Immature natural killer cell (primary cell): Measurements from ENCODE around the gene SOAT2. TPM values are rescaled to one million over a fixed set of nuclear protein-coding genes. Genes with fewer than 3 reads are reported as not detected.

Experiments used
- DNase-seq, 3 donors: peaks; one replicate each; pipeline ENCODE4 v3.0.0; 2022; ENCODE audit warnings: mixed read lengths in 1 of 3
- H3K27ac Mint-ChIP-seq, 6 donors: one replicate each; pipeline ENCODE4 v1.8.0; 2020; ENCODE audit warnings: mixed read lengths in 6 of 6, mild to moderate bottlenecking in 5 of 6, inconsistent platforms in 4 of 6, moderate library complexity in 3 of 6
- H3K27me3 Mint-ChIP-seq, 3 donors: one replicate each; pipeline ENCODE4 v1.8.0; 2020 to 2021; ENCODE audit warnings: low read depth in 3 of 3, mild to moderate bottlenecking in 3 of 3, mixed read lengths in 3 of 3, moderate library complexity in 3 of 3, inconsistent platforms in 1 of 3
- H3K36me3 Mint-ChIP-seq, 3 donors: one replicate each; pipeline ENCODE4 v1.8.0; 2020; ENCODE audit warnings: mixed read lengths in 3 of 3, inconsistent platforms in 2 of 3, mild to moderate bottlenecking in 2 of 3
- H3K4me1 Mint-ChIP-seq, 2 donors: one replicate each; pipeline ENCODE4 v1.8.0; 2020; ENCODE audit warnings: inconsistent platforms in 2 of 2, mild to moderate bottlenecking in 2 of 2, mixed read lengths in 2 of 2, moderate library complexity in 1 of 2
- H3K4me3 Mint-ChIP-seq, 5 donors: one replicate each; pipeline ENCODE4 v1.8.0; 2020; ENCODE audit warnings: mild to moderate bottlenecking in 5 of 5, mixed read lengths in 5 of 5, inconsistent platforms in 3 of 5, moderate library complexity in 3 of 5
- H3K9me3 Mint-ChIP-seq, 6 donors: one replicate each; pipeline ENCODE4 v1.8.0; 2020; ENCODE audit warnings: mild to moderate bottlenecking in 6 of 6, mixed read lengths in 6 of 6, inconsistent platforms in 4 of 6, moderate library complexity in 3 of 6
- polyA plus RNA-seq, 3 donors: library from polyadenylated mRNA; unstranded; fragments of 300-500 nt; fragmentation: Illumina TruSeq; gene quantifications; one replicate each; pipeline ENCODE4 v1.2.3, GENCODE V29; 2021

SOAT2 gene
- polyA plus RNA-seq, 3 donors from 2014 or later = not detected

- Mint-ChIP-seq H3K9me3 (no peaks in the 10 kb centered on the region), H3K27me3 (peaks cover under 1 to 3% (median 2%) of the 10 kb centered on the region in 3 donors), H3K4me3 (no peak overlapping the region), H3K27ac (no peak overlapping the region), H3K36me3 (peaks cover 7 to 11% (median 10%) of the 10 kb centered on the region in 3 donors), H3K4me1 (no peaks in the 10 kb centered on the region)
- no peak for DNase-seq
Measured at GRCh38 chr12:53170876-53171724, 67.8 kb downstream of the SOAT2 start.

GRCh38 chr12:53171725-53172329, 68.5 kb downstream of the SOAT2 start:
- peaks cover 4 to 11% (median 6%) of the 10 kb centered on the region in 3 donors for H3K36me3 Mint-ChIP-seq
- H3K4me1 Mint-ChIP-seq = no peaks in the 10 kb centered on the region
- H3K27me3 Mint-ChIP-seq = peaks cover 1 to 3% (median 2%) of the 10 kb centered on the region in 3 donors
- H3K4me3 Mint-ChIP-seq = no peak overlapping the region
- H3K9me3 Mint-ChIP-seq = no peaks in the 10 kb centered on the region
- no peak overlapping the region for H3K27ac Mint-ChIP-seq
- no peak for DNase-seq

GRCh38 chr12:53172352-53172751, 69.1 kb downstream of the SOAT2 start:
- Mint-ChIP-seq H3K36me3 (peaks cover 4 to 11% (median 6%) of the 10 kb centered on the region in 3 donors), H3K27ac (no peak overlapping the region)

GRCh38 chr12:53173085-53173715, 69.9 kb downstream of the SOAT2 start:
- H3K36me3 Mint-ChIP-seq = peaks cover 4 to 11% (median 6%) of the 10 kb centered on the region in 3 donors
- no peak for DNase-seq
- peak overlapping the region in 1 of 6 donors; percentile 55 for H3K27ac Mint-ChIP-seq
- H3K27me3 Mint-ChIP-seq = peaks cover 2 to 3% (median 3%) of the 10 kb centered on the region in 3 donors
- H3K9me3 Mint-ChIP-seq = no peaks in the 10 kb centered on the region
- H3K4me1 Mint-ChIP-seq = no peaks in the 10 kb centered on the region
- H3K4me3 Mint-ChIP-seq = no peak overlapping the region

More at GRCh38 chr12:53172352-53172751, 69.1 kb downstream of the SOAT2 start:
- H3K27me3 Mint-ChIP-seq = peaks cover 2 to 3% (median 3%) of the 10 kb centered on the region in 3 donors
- H3K9me3 Mint-ChIP-seq = no peaks in the 10 kb centered on the region
- no peaks in the 10 kb centered on the region for H3K4me1 Mint-ChIP-seq
- no peak for DNase-seq
- H3K4me3 Mint-ChIP-seq = no peak overlapping the region

Other genes with a start within 250 kb of the SOAT2 start
- gene KRT8, start 198.4 kb upstream of the SOAT2 start, polyA plus RNA-seq = not detected
- gene KRT18, start 154.4 kb upstream of the SOAT2 start, polyA plus RNA-seq = under 1 TPM in 1 of 3 donors, not detected in 2; 0.60 TPM
- gene EIF4B, start 97.0 kb upstream of the SOAT2 start, polyA plus RNA-seq = 10 to 100 TPM; 57.2 to 83.4 (median 69.2) TPM
- gene TNS2, start 53.4 kb upstream of the SOAT2 start, polyA plus RNA-seq = not detected
- 10 to 100 TPM; 35.6 to 70.4 (median 59.6) TPM for gene SPRYD3, start 24.1 kb upstream of the SOAT2 start, polyA plus RNA-seq
- gene IGFBP6, start 5.8 kb upstream of the SOAT2 start, polyA plus RNA-seq = 1 to 10 TPM in 1 of 3 donors, under 1 TPM in 1, not detected in 1; 0.69 to 2.1 TPM
- 1 to 10 TPM; 2.0 to 5.1 (median 2.6) TPM for gene ZNF740, start 77.2 kb downstream of the SOAT2 start, polyA plus RNA-seq
- 1 to 10 TPM in 2 of 3 donors, under 1 TPM in 1; 0.85 to 3.8 (median 2.6) TPM for gene CSAD, start 77.4 kb downstream of the SOAT2 start, polyA plus RNA-seq
- 100 to 1,000 TPM; 289 to 390 (median 389) TPM for gene ITGB7, start 103.8 kb downstream of the SOAT2 start, polyA plus RNA-seq
- 10 to 100 TPM in 1 of 3 donors, 1 to 10 TPM in 2; 2.9 to 10.1 (median 4.7) TPM for gene RARG, start 128.7 kb downstream of the SOAT2 start, polyA plus RNA-seq
- under 1 TPM in 1 of 3 donors, not detected in 2; 0.53 TPM for gene ESPL1, start 164.8 kb downstream of the SOAT2 start, polyA plus RNA-seq
- gene PFDN5, start 192.1 kb downstream of the SOAT2 start, polyA plus RNA-seq = 1,000 to 10,000 TPM in 1 of 3 donors, 100 to 1,000 TPM in 2; 829 to 1,850 (median 845) TPM
- gene MYG1, start 196.2 kb downstream of the SOAT2 start, polyA plus RNA-seq = 10 to 100 TPM; 51.3 to 78.7 (median 64.0) TPM
- gene AAAS, start 218.1 kb downstream of the SOAT2 start, polyA plus RNA-seq = 10 to 100 TPM; 27.5 to 46.8 (median 46.0) TPM
- not detected for gene SP7, start 232.9 kb downstream of the SOAT2 start, polyA plus RNA-seq